Measurements from ENCODE around the gene HNF4A. TPM values are rescaled to one million over a fixed set of nuclear protein-coding genes. Genes with fewer than 3 reads are reported as not detected.

The HNF4A gene
- total and polyA plus RNA-seq, 9 donors, result 0.07 to 1.5 (median 0.25) TPM

DNA sequence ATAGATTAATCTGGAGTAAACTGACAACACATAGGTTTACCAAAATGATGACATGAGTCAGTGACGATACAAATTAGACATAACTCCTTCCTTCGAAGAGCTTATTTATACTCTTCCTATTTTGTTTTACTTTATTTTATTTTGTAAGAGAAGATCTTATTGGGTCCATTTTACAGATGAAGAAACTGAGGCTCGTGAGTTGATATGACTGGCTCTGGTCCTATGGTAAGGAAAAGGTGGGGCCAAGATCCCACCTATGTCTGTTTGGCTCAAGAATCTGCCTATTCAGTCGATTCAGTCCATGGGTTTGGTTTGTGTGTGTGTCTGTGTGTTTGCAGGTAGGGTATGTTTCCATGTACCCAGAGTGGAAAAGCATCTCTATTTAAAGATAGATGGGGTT, 27.1 kb upstream of the HNF4A start:
- no peak for TF ChIP-seq EP300 (IDR thresholded peaks at IDR 0.05)
- TF ChIP-seq POLR2A (IDR thresholded peaks at IDR 0.05), result no peak
- TF ChIP-seq CTCF (IDR thresholded peaks at IDR 0.05), result no peak
- Histone ChIP-seq H3K36me3 (no peaks in the 10 kb centered on the region), H3K4me1 (ENCODE audit: insufficient read depth) (no peaks in the 10 kb centered on the region), H3K27ac (no peak overlapping the region), H3K27me3 (no peaks in the 10 kb centered on the region), H3K9me3 (no peaks in the 10 kb centered on the region), H3K4me3 (no peak overlapping the region)
- intact Hi-C loops (cut with DNase I), result no loop called here
- no peak for DNase-seq
- 79 to 89% (median 84%) methylated on average over 4 of the region's 4 CpGs for whole genome bisulfite sequencing, 3 donors

DNA sequence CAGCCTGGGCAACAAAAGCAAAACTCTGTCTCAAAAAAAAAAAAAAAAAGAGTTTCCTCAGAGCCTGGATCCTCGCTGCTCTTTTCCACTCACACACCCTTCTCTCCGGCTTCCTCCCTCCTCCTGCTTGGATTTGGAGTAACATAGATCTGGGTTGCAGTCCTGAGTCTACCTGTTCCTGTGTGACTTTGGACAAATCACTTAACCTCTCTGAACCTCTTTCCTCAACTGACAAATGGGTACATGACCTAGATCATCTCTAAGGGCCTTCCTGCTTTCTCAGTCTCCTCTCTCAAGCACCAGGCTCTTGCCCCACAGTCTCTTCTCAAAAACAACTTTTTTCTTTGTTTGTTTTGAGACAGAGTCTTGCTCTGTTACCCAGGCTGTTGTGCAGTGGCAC, 24.3 kb upstream of the HNF4A start:
- no peak overlapping the region for H3K27ac ChIP-seq
- DNase-seq, result no peak
- H3K4me1 ChIP-seq (ENCODE audit: insufficient read depth), result no peaks in the 10 kb centered on the region
- H3K9me3 ChIP-seq, result no peaks in the 10 kb centered on the region
- 93 to 95% (median 94%) methylated on average over 2 of the region's 2 CpGs for WGBS, 3 donors
- H3K27me3 ChIP-seq, result no peaks in the 10 kb centered on the region
- H3K4me3 ChIP-seq, result no peak overlapping the region
- H3K36me3 ChIP-seq, result no peaks in the 10 kb centered on the region
- TF ChIP-seq CTCF (IDR thresholded peaks at IDR 0.05) (no peak), POLR2A (IDR thresholded peaks at IDR 0.05) (no peak), EP300 (IDR thresholded peaks at IDR 0.05) (no peak)
- intact Hi-C loops (cut with DNase I), result no loop called here

DNA sequence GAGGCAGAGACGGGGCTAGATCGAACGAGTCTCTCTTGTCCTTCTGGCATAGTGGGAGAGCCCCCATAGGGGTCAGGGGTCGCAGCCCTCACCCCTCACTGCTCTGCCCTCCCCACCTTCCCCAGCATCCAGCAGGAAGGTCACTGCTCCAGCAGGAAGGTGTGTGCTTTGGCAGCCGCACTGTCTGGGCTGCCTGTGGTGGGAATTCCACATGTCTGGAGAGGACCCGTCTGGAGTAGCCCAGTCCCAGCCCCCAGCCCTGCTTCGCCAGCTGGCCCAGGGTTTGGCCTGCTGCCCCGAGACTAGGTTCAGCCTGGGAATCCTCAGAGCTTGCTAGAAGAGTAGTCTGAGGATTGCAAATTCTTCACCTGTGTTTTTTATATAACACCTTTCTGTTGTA, 21.2 kb upstream of the HNF4A start:
- intact Hi-C loops (cut with DNase I), result no loop called here
- WGBS, 3 donors, result 16 to 25% (median 22%) methylated on average over 7 to 8 of the region's 8 CpGs
- no peak overlapping the region for H3K4me3 ChIP-seq
- no peak for DNase-seq
- no peak overlapping the region for H3K27ac ChIP-seq
- TF ChIP-seq POLR2A (IDR thresholded peaks at IDR 0.05) (no peak), EP300 (IDR thresholded peaks at IDR 0.05) (no peak), CTCF (IDR thresholded peaks at IDR 0.05) (no peak)
- H3K4me1 ChIP-seq (ENCODE audit: insufficient read depth), result no peaks in the 10 kb centered on the region
- no peaks in the 10 kb centered on the region for H3K36me3 ChIP-seq
- no peaks in the 10 kb centered on the region for H3K27me3 ChIP-seq
- H3K9me3 ChIP-seq, result no peaks in the 10 kb centered on the region

- no peak for DNase-seq
- no peak overlapping the region for H3K4me3 ChIP-seq
- intact Hi-C loops (cut with DNase I), result no loop called here
- H3K27me3 ChIP-seq, result no peaks in the 10 kb centered on the region
- WGBS, 3 donors, result 73 to 85% (median 76%) methylated on average over 4 of the region's 4 CpGs
- TF ChIP-seq POLR2A (IDR thresholded peaks at IDR 0.05), result no peak
- TF ChIP-seq EP300 (IDR thresholded peaks at IDR 0.05), result no peak
- no peak overlapping the region for H3K27ac ChIP-seq
- no peaks in the 10 kb centered on the region for H3K36me3 ChIP-seq
- H3K4me1 ChIP-seq (ENCODE audit: insufficient read depth), result no peaks in the 10 kb centered on the region
- no peaks in the 10 kb centered on the region for H3K9me3 ChIP-seq
Observed at GRCh38 chr20:44334709-44335108, 20.8 kb upstream of the HNF4A start.

DNA sequence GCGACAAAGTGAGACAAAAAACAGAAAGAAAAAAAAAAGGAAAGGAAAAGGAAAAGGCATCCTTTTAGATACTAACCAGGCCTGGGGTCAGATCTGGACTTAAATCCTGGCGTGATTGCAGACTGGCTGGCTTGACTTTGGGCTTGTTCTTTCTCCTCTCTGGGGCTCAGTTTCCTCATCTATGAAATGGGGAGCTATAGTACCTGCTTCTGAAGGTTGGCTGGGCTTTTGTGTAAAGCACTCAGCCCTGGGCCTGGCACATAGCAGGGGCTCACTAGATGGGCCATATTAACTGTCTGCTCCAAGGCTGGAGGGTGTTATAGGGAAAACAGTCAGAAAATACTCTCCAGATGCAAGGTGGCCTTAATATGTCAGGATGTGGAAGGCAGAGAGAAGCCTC, 19.8 kb upstream of the HNF4A start:
- no peak for DNase-seq
- 85 to 94% (median 85%) methylated on average over 2 of the region's 2 CpGs for WGBS, 3 donors
- Histone ChIP-seq H3K27ac (no peak overlapping the region), H3K4me3 (no peak overlapping the region), H3K9me3 (no peaks in the 10 kb centered on the region), H3K27me3 (no peaks in the 10 kb centered on the region), H3K36me3 (no peaks in the 10 kb centered on the region), H3K4me1 (ENCODE audit: insufficient read depth) (no peaks in the 10 kb centered on the region)
- intact Hi-C loops (cut with DNase I), result no loop called here
- TF ChIP-seq CTCF (IDR thresholded peaks at IDR 0.05) (no peak), POLR2A (IDR thresholded peaks at IDR 0.05) (no peak), EP300 (IDR thresholded peaks at IDR 0.05) (no peak)

Measured in ovary (tissue), 9 donors.